Frontal cortex (tissue), 4 donors: ENCODE data around the gene KCNIP1. TPM values are rescaled to one million over a fixed set of nuclear protein-coding genes. Genes with fewer than 3 reads are reported as not detected.
A peak's percentile ranks its signal among the peaks of the same experiment; 100 is the strongest.

Source experiments
- DNase-seq, 2 donors: peaks; one replicate each; pipeline ENCODE4 v3.0.0; 2012; ENCODE audit warnings: low spot score in 2 of 2
- FAIRE-seq: peaks from 2 replicates; lab custom pipeline; 2012; peaks lifted over from hg19 to GRCh38; lab: Jason Lieb, UNC
- total RNA-seq: library from RNA; depleted of rRNA; stranded (reverse); fragments of >200 nt; gene quantifications from one replicate; pipeline ENCODE4 v1.2.3, GENCODE V29; 2014
- donor health status: control.
- donor health status: control.
- donor health status: control.

Gene KCNIP1
- total RNA-seq, 1 donor from 2014 or later: 15.5 TPM

GRCh38 chr5:170634256-170634990, 130.6 kb downstream of the KCNIP1 start:
- no peak for DNase-seq
- no peak for FAIRE-seq

- FAIRE-seq (no peak), DNase-seq (no peak)
Observed at GRCh38 chr5:170635706-170636105, 131.9 kb downstream of the KCNIP1 start.

- DNase-seq: no peak
- no peak for FAIRE-seq
Observed at GRCh38 chr5:170636206-170636605, 132.4 kb downstream of the KCNIP1 start.

- FAIRE-seq (no peak), DNase-seq (no peak)
Observed at GRCh38 chr5:170636801-170637477, 133.1 kb downstream of the KCNIP1 start.

GRCh38 chr5:170638051-170638450, 134.2 kb downstream of the KCNIP1 start:
- DNase-seq (no peak), FAIRE-seq (no peak)

- peak; percentile 41 to 77 for DNase-seq
- no peak for FAIRE-seq
Observed at GRCh38 chr5:170638454-170639220, 134.8 kb downstream of the KCNIP1 start.

- DNase-seq (no peak), FAIRE-seq (no peak)
Observed at GRCh38 chr5:170639221-170639925, 135.6 kb downstream of the KCNIP1 start.

- FAIRE-seq (no peak), DNase-seq (no peak)
Observed at GRCh38 chr5:170640731-170641588, 137.1 kb downstream of the KCNIP1 start.

GRCh38 chr5:170641589-170642031, 137.8 kb downstream of the KCNIP1 start:
- FAIRE-seq: no peak

GRCh38 chr5:170642066-170642735, 138.4 kb downstream of the KCNIP1 start:
- no peak for FAIRE-seq
- no peak for DNase-seq

More at GRCh38 chr5:170641589-170642031, 137.8 kb downstream of the KCNIP1 start:
- no peak for DNase-seq

GRCh38 chr5:170642776-170643436, 139.1 kb downstream of the KCNIP1 start:
- no peak for DNase-seq
- no peak for FAIRE-seq

GRCh38 chr5:170643591-170643990, 139.8 kb downstream of the KCNIP1 start:
- DNase-seq (no peak), FAIRE-seq (no peak)

GRCh38 chr5:170644501-170644900, 140.7 kb downstream of the KCNIP1 start:
- DNase-seq (no peak), FAIRE-seq (no peak)

- DNase-seq (no peak), FAIRE-seq (no peak)
Observed at GRCh38 chr5:170648541-170648940, 144.7 kb downstream of the KCNIP1 start.

GRCh38 chr5:170650850-170651249, 147.0 kb downstream of the KCNIP1 start:
- no peak for FAIRE-seq
- DNase-seq: no peak

GRCh38 chr5:170651604-170652277, 147.9 kb downstream of the KCNIP1 start:
- DNase-seq (no peak), FAIRE-seq (no peak)

GRCh38 chr5:170655476-170655875, 151.7 kb downstream of the KCNIP1 start:
- FAIRE-seq: no peak
- no peak for DNase-seq
